Muscle of leg (tissue), 11 donors: ENCODE results near the gene FYCO1. TPM values are rescaled to one million over a fixed set of nuclear protein-coding genes. Genes with fewer than 3 reads are reported as not detected.

Source experiments
- DNase-seq: peaks from one replicate; pipeline ENCODE4 v3.0.0; 2013
- H3K27ac ChIP-seq: one replicate; pipeline ENCODE4 v1.5.1; 2013; ENCODE audit warnings: mild to moderate bottlenecking, low read length, control low read depth
- H3K27me3 ChIP-seq: one replicate; pipeline ENCODE4 v1.6.1; 2013; ENCODE audit warnings: low read length; ENCODE audit not compliant: control insufficient read depth, insufficient read depth
- H3K36me3 ChIP-seq: one replicate; pipeline ENCODE4 v1.6.1; 2013; ENCODE audit warnings: low read length; ENCODE audit not compliant: control insufficient read depth, insufficient read depth
- H3K4me1 ChIP-seq: one replicate; pipeline ENCODE4 v1.6.1; 2013; ENCODE audit warnings: low read length; ENCODE audit not compliant: control insufficient read depth, insufficient read depth
- H3K4me3 ChIP-seq: one replicate; pipeline ENCODE4 v1.5.1; 2013; ENCODE audit warnings: low read length, control low read depth
- H3K9me3 ChIP-seq: replicated peaks from 2 replicates; pipeline ENCODE4 v1.6.1; 2013; ENCODE audit warnings: low read depth, low read length; ENCODE audit not compliant: control insufficient read depth
- WGBS: methylation state at CpG from one replicate; pipeline ENCODE4 v1.1.5; 2013; ENCODE audit warnings: missing lambda C conversion rate; ENCODE audit not compliant: insufficient coverage; 5-methylcytosine and 5-hydroxymethylcytosine counted together
- polyA plus RNA-seq, 8 donors: library from polyadenylated mRNA; unstranded; fragments of 120-200 nt; gene quantifications; one replicate each; pipeline versions ENCODE4 v1.2.1 to v1.2.3, GENCODE V29; 2013; ENCODE audit warnings: inconsistent platforms in 1 of 8, low replicate concordance in 1 of 8; ENCODE audit not compliant: insufficient read length in 8 of 8, insufficient read depth in 1 of 8
- total RNA-seq: library from RNA; stranded (reverse); fragments of 120-200 nt; gene quantifications from one replicate; pipeline ENCODE4 v1.2.4, GENCODE V29; 2013

The FYCO1 gene
- total and polyA plus RNA-seq, 9 donors = 18.6 to 33.6 (median 25.4) TPM

DNA sequence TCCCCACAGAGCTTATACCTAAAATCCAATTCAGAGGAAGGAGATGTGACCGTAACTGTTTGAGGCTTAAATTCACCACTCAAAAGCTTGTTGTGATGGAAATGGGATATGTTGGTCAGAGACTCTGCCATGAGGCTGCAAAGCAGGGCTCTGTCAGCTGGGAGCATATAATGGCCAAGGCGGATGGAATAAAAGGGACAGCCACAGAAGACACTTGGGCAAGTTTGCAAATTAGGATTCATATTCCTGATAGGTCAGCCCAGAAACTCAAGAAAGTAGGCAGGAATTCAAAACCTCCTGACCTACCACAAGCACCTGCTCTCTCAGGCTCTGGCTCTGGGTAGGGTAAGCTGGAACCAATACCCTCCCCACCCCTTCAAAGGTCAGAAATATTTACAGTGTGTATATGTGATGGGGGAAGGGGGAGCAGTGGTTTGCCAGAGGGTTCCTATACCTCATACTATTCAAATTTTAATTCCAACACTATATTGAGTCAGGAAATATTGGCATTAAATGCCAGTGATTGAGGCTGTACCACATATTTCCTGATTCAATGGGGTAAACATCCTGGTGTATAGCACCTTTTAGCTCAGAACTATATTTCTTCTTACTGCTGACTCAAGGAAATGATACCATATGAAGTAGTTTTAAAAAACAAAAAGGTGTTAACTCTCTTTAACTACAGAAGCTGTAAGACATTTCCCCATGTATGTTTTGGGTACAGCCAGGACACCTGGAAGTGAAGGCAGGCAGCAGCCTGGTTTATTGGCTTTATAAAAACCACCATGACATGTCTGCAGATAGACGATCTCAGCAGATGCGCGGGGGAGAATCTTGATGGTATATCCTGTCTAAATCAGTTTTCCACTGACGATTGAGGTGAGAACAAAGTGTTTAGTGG lies 19.2 kb downstream of the FYCO1 start:
- H3K4me3 ChIP-seq = no peak overlapping the region
- peaks cover 21% of the 10 kb centered on the region for H3K4me1 ChIP-seq
- no peak for DNase-seq
- WGBS = 60% methylated on average over 1 of the region's 6 CpGs
- no peaks in the 10 kb centered on the region for H3K27me3 ChIP-seq
- no peaks in the 10 kb centered on the region for H3K9me3 ChIP-seq
- no peak overlapping the region for H3K27ac ChIP-seq
- peaks cover 63% of the 10 kb centered on the region for H3K36me3 ChIP-seq

- no peak for DNase-seq
- Histone ChIP-seq H3K4me3 (no peak overlapping the region), H3K36me3 (peaks cover 57% of the 10 kb centered on the region), H3K27ac (no peak overlapping the region), H3K27me3 (no peaks in the 10 kb centered on the region), H3K4me1 (peaks cover 21% of the 10 kb centered on the region), H3K9me3 (no peaks in the 10 kb centered on the region)
- WGBS = 80% methylated on average over 1 of the region's 5 CpGs
Observed at GRCh38 chr3:45975686-45976085, 19.9 kb downstream of the FYCO1 start.

DNA sequence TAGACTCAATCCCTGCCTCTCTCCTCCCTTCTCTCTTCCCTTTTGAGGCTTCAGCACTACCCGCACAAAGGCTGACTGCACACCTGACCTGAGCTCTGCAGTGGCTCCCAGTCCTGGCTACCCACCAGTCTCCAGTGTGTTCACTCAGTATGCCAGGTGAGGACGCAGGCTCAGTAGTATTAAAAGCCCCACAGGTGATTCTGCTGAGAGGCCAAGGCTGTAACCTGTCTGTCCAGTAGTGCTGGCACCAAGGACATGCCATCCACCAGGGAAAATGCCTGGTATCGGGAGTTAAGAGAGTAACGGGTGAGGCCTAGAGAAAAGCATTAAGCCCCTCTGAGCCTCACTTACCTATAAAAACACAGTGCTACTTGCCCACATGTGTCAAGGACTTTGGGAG lies 20.9 kb downstream of the FYCO1 start:
- H3K36me3 ChIP-seq = peaks cover 55% of the 10 kb centered on the region

GRCh38 chr3:45972534-45973402 lies 22.9 kb downstream of the FYCO1 start:
- Histone ChIP-seq H3K4me3 (no peak overlapping the region), H3K27me3 (no peaks in the 10 kb centered on the region), H3K4me1 (peaks cover 25% of the 10 kb centered on the region), H3K27ac (no peak overlapping the region), H3K36me3 (peaks cover 55% of the 10 kb centered on the region), H3K9me3 (no peaks in the 10 kb centered on the region)
- WGBS = 100% methylated on average over 2 of the region's 6 CpGs
- peak; percentile 46 for DNase-seq

More for the DNA sequence above, 20.9 kb downstream of the FYCO1 start:
- Histone ChIP-seq H3K9me3 (no peaks in the 10 kb centered on the region), H3K27ac (no peak overlapping the region), H3K4me3 (no peak overlapping the region), H3K27me3 (no peaks in the 10 kb centered on the region), H3K4me1 (peaks cover 21% of the 10 kb centered on the region)
- DNase-seq = no peak
- 79% methylated on average over 2 of the region's 4 CpGs for WGBS

GRCh38 chr3:45969953-45970352 lies 25.7 kb downstream of the FYCO1 start:
- Histone ChIP-seq H3K4me1 (peaks cover 35% of the 10 kb centered on the region), H3K9me3 (no peaks in the 10 kb centered on the region), H3K27ac (no peak overlapping the region), H3K4me3 (no peak overlapping the region), H3K27me3 (no peaks in the 10 kb centered on the region), H3K36me3 (peaks cover 65% of the 10 kb centered on the region)
- DNase-seq = no peak
- no CpG with 5 or more reads among the region's 3 CpGs for WGBS

DNA sequence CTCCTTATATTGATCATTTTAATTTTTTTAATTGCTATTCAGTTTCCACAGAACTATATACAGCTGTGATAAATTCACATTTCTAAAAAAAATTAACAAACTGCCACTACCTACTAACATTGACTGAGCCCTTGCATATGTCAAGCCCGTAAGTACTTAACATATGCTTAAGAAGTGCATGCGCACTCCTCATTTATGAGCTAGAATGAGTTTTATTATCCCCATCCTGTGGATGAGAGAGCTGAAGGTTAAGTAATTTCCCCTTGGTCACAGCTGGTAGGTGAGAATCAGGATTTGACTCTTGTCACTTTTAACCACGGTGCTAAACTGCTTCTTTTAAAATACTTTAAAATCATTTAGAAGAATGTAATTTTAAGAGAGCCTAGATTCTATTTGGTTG lies 26.5 kb downstream of the FYCO1 start:
- WGBS = no CpG with 5 or more reads among the region's 3 CpGs
- no peak overlapping the region for H3K27ac ChIP-seq

DNA sequence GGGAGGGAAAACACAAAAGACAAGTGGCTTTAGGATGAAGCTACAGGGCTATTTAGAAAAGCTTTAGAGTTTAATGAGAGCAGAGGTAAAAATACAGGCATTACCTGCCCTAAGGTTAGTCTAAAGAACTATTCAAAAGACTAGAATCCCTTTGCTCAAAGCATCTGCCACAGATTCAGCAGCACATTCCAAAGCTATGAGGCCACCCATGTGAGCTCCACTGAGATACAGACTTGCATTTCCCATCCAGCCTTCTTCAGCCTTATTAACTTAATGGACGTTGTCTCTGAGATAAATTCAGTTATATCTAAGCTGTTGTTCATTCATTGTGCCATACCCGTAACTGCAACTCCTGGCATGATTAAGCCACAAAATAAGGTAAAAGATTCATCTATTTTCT lies 26.9 kb downstream of the FYCO1 start:
- DNase-seq = peak; percentile 48
- H3K4me1 ChIP-seq = peaks cover 35% of the 10 kb centered on the region
- no peaks in the 10 kb centered on the region for H3K9me3 ChIP-seq
- H3K27me3 ChIP-seq = no peaks in the 10 kb centered on the region
- peaks cover 69% of the 10 kb centered on the region for H3K36me3 ChIP-seq
- H3K27ac ChIP-seq = no peak overlapping the region
- H3K4me3 ChIP-seq = no peak overlapping the region
- WGBS = no CpG with 5 or more reads among the region's 2 CpGs

More for the DNA sequence above, 26.5 kb downstream of the FYCO1 start:
- H3K4me3 ChIP-seq = no peak overlapping the region
- no peaks in the 10 kb centered on the region for H3K9me3 ChIP-seq
- H3K4me1 ChIP-seq = peaks cover 35% of the 10 kb centered on the region
- peaks cover 70% of the 10 kb centered on the region for H3K36me3 ChIP-seq
- H3K27me3 ChIP-seq = no peaks in the 10 kb centered on the region
- DNase-seq = no peak

- 75% methylated on average over 9 of the region's 9 CpGs for WGBS
- Histone ChIP-seq H3K27ac (no peak overlapping the region), H3K36me3 (peaks cover 72% of the 10 kb centered on the region)
Observed at GRCh38 chr3:45968149-45968548, 27.5 kb downstream of the FYCO1 start.

DNA sequence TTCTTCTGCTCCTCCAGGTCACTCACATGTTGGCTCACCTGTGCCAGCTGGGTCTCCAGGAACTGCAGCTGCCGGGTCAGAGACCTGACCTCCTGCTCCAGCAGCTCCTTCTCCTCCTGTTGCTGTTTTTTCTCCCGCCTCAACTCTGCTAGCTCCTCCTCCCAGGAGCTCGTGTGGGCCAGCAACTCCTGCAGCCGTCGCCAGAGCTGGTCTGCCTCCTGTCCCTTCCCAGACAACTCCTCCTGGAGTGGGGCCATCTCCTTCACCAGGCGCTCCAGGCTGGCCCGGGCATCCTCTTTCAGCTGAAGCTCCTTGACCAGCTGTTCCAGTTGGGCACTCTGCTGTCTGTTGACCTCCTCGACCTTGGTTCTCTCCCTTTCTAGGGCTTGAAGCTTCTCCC lies 27.9 kb downstream of the FYCO1 start:
- H3K4me3 ChIP-seq = no peak overlapping the region
- no peak for DNase-seq
- H3K36me3 ChIP-seq = peaks cover 69% of the 10 kb centered on the region
- WGBS = 68% methylated on average over 8 of the region's 8 CpGs
- H3K27ac ChIP-seq = no peak overlapping the region
- peaks cover 35% of the 10 kb centered on the region for H3K4me1 ChIP-seq
- no peaks in the 10 kb centered on the region for H3K27me3 ChIP-seq
- no peaks in the 10 kb centered on the region for H3K9me3 ChIP-seq

More at GRCh38 chr3:45968149-45968548, 27.5 kb downstream of the FYCO1 start:
- Histone ChIP-seq H3K27me3 (no peaks in the 10 kb centered on the region), H3K4me1 (peaks cover 35% of the 10 kb centered on the region), H3K4me3 (no peak overlapping the region), H3K9me3 (no peaks in the 10 kb centered on the region)
- no peak for DNase-seq
